Transverse colon (tissue), 4 donors: ENCODE measurements around the gene HS3ST5.

Experiments
- EP300 ChIP-seq: sonication (generic); formaldehyde crosslinking; IDR thresholded peaks from one replicate; pipeline ENCODE4 v1.6.1; 2017; ENCODE audit warnings: antibody characterized with exemption, low read depth
- POLR2A ChIP-seq: fragments of 450-650 bp; IDR thresholded peaks from one replicate; pipeline ENCODE4 v1.6.1; 2016; ENCODE audit warnings: antibody characterized with exemption, mild to moderate bottlenecking, moderate library complexity
- POLR2AphosphoS5 ChIP-seq, 3 donors: sonication (generic); formaldehyde crosslinking; IDR thresholded peaks; one replicate each; pipeline ENCODE4 v1.6.1; 2016; ENCODE audit warnings: antibody characterized with exemption in 3 of 3
- TF ChIP-seq, protein P1 (sequence below), 5 experiments: fragments of 200-600 bp in 3 of 5; fragments of 450-650 bp in 2 of 5; sonication (generic) in 3 of 5; IDR thresholded peaks; 1 replicate in 2 of 5; 2 replicates in 3 of 5; pipeline ENCODE4 v1.5.1; 2016 to 2017; ENCODE audit warnings: antibody characterized with exemption in 5 of 5, inconsistent platforms in 3 of 5, mild to moderate bottlenecking in 2 of 5, moderate library complexity in 1 of 5

GRCh38 chr6:114203460-114203859 is 139.4 kb downstream of the HS3ST5 start:
- TF ChIP-seq, protein P1, sequence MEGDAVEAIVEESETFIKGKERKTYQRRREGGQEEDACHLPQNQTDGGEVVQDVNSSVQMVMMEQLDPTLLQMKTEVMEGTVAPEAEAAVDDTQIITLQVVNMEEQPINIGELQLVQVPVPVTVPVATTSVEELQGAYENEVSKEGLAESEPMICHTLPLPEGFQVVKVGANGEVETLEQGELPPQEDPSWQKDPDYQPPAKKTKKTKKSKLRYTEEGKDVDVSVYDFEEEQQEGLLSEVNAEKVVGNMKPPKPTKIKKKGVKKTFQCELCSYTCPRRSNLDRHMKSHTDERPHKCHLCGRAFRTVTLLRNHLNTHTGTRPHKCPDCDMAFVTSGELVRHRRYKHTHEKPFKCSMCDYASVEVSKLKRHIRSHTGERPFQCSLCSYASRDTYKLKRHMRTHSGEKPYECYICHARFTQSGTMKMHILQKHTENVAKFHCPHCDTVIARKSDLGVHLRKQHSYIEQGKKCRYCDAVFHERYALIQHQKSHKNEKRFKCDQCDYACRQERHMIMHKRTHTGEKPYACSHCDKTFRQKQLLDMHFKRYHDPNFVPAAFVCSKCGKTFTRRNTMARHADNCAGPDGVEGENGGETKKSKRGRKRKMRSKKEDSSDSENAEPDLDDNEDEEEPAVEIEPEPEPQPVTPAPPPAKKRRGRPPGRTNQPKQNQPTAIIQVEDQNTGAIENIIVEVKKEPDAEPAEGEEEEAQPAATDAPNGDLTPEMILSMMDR (IDR thresholded peaks at IDR 0.05): no peak
- TF ChIP-seq POLR2A: no peak
- TF ChIP-seq EP300: no peak
- no peak for TF ChIP-seq POLR2AphosphoS5 (IDR thresholded peaks at IDR 0.05)
